Esophagus squamous epithelium (tissue), 5 donors: Measurements from ENCODE around the gene TPM3. TPM values are rescaled to one million over a fixed set of nuclear protein-coding genes. Genes with fewer than 3 reads are reported as not detected.
"Not testable (repeated sequence)": the region's sequence is repeated elsewhere in the genome, so short reads cannot be mapped to it uniquely, and the experiment has no call there.

Experiments used
- DNase-seq: peaks from one replicate; lab custom pipeline; 2025; lab: John Stamatoyannopoulos, UW
- H3K27ac ChIP-seq, 4 donors: fragments of 200-600 bp; sonication (generic); one replicate each; pipeline ENCODE4 v1.5.1; 2016 to 2019; ENCODE audit warnings: mild to moderate bottlenecking in 1 of 4
- H3K27me3 ChIP-seq, 4 donors: fragments of 200-600 bp; sonication (generic); 1 replicate in 3 of 4; 2 replicates in 1 of 4; pipeline versions ENCODE4 v1.5.1 to v1.6.0; 2017 to 2021; ENCODE audit warnings: antibody characterized with exemption in 1 of 4
- H3K36me3 ChIP-seq, 3 donors: fragments of 200-600 bp; sonication (generic); one replicate each; pipeline ENCODE4 v1.5.1; 2016 to 2019
- H3K4me1 ChIP-seq, 3 donors: fragments of 200-600 bp; sonication (generic); one replicate each; pipeline ENCODE4 v1.5.1; 2017 to 2019
- H3K4me3 ChIP-seq, 4 donors: fragments of 200-600 bp; sonication (generic); 1 replicate in 3 of 4; 2 replicates in 1 of 4; pipeline ENCODE4 v1.5.1; 2016 to 2019; ENCODE audit warnings: mild to moderate bottlenecking in 2 of 4, moderate library complexity in 1 of 4
- H3K9me3 ChIP-seq, 3 donors: fragments of 200-600 bp; sonication (generic); one replicate each; pipeline ENCODE4 v1.5.1; 2016 to 2019
- POLR2A ChIP-seq, 4 donors: fragments of 450-650 bp; IDR thresholded peaks; one replicate each; pipeline ENCODE4 v1.6.1; 2017; ENCODE audit warnings: antibody characterized with exemption in 4 of 4, mild to moderate bottlenecking in 4 of 4, moderate library complexity in 3 of 4
- WGBS, 2 donors: methylation state at CpG; one replicate each; pipeline ENCODE4 v1.1.5; 2018; 5-methylcytosine and 5-hydroxymethylcytosine counted together
- intact Hi-C: fragments of 100-400 bp; cut with DNase I; formaldehyde crosslinking; loops from one replicate; pipeline ENCODE4 v1.15.0; 2022
- total RNA-seq, 4 donors: library from RNA; depleted of rRNA; stranded (reverse); fragments of >200 nt; gene quantifications; one replicate each; pipeline ENCODE4 v1.1.0, GENCODE V29; 2016
- TF ChIP-seq, protein P1 (sequence below), 6 experiments: fragments of 450-650 bp in 4 of 6; fragments of 200-600 bp in 2 of 6; sonication (generic) in 2 of 6; IDR thresholded peaks; one replicate each; pipeline ENCODE4 v1.5.1; 2016 to 2019; ENCODE audit warnings: antibody characterized with exemption in 6 of 6, mild to moderate bottlenecking in 4 of 6, moderate library complexity in 4 of 6
- donor health status: DM: yes; HTN: yes; CAD: no.

The TPM3 gene
- total RNA-seq, 4 donors from 2014 or later: 216 to 387 (median 316) TPM

DNA sequence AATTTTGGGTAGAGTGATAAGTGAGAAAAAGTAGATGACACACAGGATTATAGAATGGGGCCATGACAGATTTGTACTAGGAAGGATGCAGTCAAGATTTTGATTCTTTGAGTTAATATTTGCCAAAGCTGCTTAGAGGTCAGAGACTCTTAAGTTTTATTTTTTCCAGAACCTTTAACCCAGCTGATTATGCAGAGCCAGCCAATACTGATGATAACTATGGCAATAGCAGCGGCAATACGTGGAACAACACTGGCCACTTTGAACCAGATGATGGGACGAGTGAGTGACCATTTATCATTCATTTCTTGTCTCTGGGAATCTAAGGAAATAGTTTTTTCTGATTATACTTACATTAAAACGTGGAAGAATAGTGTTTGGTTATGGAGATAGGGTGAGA lies 45.0 kb upstream of the TPM3 start:
- no peaks in the 10 kb centered on the region for H3K4me1 ChIP-seq
- H3K36me3 ChIP-seq: peaks cover 22 to 100% (median 33%) of the 10 kb centered on the region in 3 donors
- DNase-seq: no peak
- 88 to 89% methylated on average over 4 of the region's 4 CpGs for WGBS, 2 donors
- no peaks in the 10 kb centered on the region for H3K9me3 ChIP-seq
- no peak overlapping the region for H3K27ac ChIP-seq
- no peaks in the 10 kb centered on the region for H3K27me3 ChIP-seq
- no peak for TF ChIP-seq POLR2A (IDR thresholded peaks at IDR 0.05)
- TF ChIP-seq, protein P1, sequence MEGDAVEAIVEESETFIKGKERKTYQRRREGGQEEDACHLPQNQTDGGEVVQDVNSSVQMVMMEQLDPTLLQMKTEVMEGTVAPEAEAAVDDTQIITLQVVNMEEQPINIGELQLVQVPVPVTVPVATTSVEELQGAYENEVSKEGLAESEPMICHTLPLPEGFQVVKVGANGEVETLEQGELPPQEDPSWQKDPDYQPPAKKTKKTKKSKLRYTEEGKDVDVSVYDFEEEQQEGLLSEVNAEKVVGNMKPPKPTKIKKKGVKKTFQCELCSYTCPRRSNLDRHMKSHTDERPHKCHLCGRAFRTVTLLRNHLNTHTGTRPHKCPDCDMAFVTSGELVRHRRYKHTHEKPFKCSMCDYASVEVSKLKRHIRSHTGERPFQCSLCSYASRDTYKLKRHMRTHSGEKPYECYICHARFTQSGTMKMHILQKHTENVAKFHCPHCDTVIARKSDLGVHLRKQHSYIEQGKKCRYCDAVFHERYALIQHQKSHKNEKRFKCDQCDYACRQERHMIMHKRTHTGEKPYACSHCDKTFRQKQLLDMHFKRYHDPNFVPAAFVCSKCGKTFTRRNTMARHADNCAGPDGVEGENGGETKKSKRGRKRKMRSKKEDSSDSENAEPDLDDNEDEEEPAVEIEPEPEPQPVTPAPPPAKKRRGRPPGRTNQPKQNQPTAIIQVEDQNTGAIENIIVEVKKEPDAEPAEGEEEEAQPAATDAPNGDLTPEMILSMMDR (IDR thresholded peaks at IDR 0.05): no peak
- intact Hi-C loops: no loop called here
- H3K4me3 ChIP-seq: no peak overlapping the region

DNA sequence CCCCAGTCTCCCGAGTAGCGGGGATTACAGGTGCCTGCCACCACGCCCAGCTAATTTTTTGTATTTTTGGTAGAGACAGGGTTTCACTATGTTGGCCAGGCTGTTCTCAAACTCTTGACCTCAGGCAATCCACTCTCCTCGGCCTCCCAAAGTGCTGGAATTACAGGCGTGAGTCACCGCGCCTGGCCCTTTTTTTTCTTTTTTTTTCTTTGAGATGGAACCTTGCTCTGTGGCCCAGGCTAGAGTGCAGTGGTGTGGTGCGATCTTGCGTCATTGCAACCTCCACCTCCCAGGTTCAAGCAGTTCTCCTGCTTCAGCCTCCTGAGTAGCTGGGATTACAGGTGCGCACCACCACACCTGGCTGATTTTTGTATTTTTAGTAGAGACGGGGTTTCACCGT lies 41.2 kb upstream of the TPM3 start:
- H3K27ac ChIP-seq, intact Hi-C loops, H3K27me3 ChIP-seq, H3K4me3 ChIP-seq, DNase-seq, H3K4me1 ChIP-seq, H3K9me3 ChIP-seq: not testable (repeated sequence)
- WGBS, 2 donors: 86 to 91% methylated on average over 9 to 10 of the region's 12 CpGs
- H3K36me3 ChIP-seq: peaks cover 45 to 100% (median 49%) of the 10 kb centered on the region in 3 donors

DNA sequence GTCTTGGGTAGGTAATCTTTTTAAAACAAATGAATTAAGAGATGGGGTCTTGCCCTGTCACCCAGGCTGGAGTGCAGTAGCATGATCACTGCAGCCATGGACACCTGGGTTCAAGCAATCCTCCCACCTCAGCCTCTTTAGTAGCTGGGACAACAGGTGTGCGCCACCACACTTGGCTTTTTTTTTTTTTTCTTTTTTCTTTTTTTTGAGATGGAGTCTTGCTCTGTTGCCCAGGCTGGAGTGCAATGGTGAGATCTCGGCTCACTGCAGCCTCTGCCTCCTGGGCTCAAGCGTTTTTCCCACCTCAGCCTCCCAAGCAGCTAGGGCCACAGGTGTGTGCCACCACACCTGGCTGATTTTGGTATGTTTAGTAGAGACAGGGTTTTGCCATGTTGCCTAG lies 39.2 kb upstream of the TPM3 start:
- WGBS, 2 donors: 90 to 100% methylated on average over 1 to 2 of the region's 3 CpGs
- H3K9me3 ChIP-seq, H3K27ac ChIP-seq, H3K4me3 ChIP-seq, intact Hi-C loops, H3K27me3 ChIP-seq, H3K4me1 ChIP-seq, DNase-seq: not testable (repeated sequence)
- H3K36me3 ChIP-seq: peaks cover 36 to 99% (median 43%) of the 10 kb centered on the region in 3 donors

DNA sequence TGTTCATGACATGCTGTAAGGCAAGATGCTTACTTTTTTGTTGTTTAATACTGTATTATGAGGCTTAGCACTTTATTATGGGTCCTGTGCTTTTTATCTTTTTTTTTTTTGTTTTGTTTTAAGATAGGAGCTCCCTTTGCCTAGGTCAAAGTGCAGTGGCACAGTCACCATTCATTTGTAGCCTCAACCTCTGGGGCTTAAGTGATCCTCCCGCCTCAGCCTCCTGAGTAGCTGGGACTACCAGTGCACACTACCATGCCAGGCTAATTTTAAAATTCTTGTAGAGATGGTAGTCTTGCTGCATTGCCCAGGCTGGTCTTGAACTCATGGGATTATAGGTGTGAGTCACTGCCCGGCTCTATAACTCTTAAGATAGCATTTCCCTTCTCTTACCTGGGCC lies 33.5 kb upstream of the TPM3 start:
- no peaks in the 10 kb centered on the region for H3K9me3 ChIP-seq
- peaks cover 5 to 46% (median 16%) of the 10 kb centered on the region in 3 donors for H3K4me1 ChIP-seq
- TF ChIP-seq, protein P1 (IDR thresholded peaks at IDR 0.05): no peak
- no peak for TF ChIP-seq POLR2A (IDR thresholded peaks at IDR 0.05)
- intact Hi-C loops: no loop called here
- no peak overlapping the region for H3K4me3 ChIP-seq
- peaks cover 19 to 55% (median 19%) of the 10 kb centered on the region in 3 donors for H3K36me3 ChIP-seq
- WGBS, 2 donors: 76 to 95% methylated on average over 2 of the region's 2 CpGs
- H3K27ac ChIP-seq: no peak overlapping the region
- DNase-seq: no peak
- H3K27me3 ChIP-seq: no peaks in the 10 kb centered on the region

DNA sequence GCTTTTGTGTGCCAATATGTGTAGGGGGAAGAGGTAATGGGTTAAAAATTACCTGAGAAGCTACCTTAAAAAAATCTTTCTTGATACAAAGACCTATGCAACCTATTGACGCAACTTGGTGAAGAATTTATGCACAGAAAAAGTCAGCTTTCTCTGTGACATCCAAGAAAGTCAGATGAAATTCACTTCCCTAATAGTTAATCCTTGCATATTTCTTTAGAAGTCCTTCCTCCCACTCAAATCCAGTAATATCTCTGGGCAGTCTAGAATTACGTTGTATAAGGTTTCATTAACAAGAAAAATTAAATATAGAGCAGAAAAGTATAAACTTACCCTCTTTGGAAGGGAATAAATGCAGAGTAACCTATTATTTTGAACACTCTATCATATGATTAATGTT lies 31.7 kb upstream of the TPM3 start:
- Histone ChIP-seq H3K4me3 (no peak overlapping the region), H3K27ac (peak overlapping the region in 1 of 4 donors; percentile 1), H3K36me3 (peaks cover 4 to 43% (median 5%) of the 10 kb centered on the region in 3 donors), H3K9me3 (no peaks in the 10 kb centered on the region), H3K4me1 (peaks cover 15 to 58% (median 26%) of the 10 kb centered on the region in 3 donors), H3K27me3 (no peaks in the 10 kb centered on the region)
- DNase-seq: no peak
- WGBS, 2 donors: 47 to 54% methylated on average over 2 of the region's 2 CpGs
- intact Hi-C loops: no loop called here
- TF ChIP-seq, protein P1 (IDR thresholded peaks at IDR 0.05): no peak
- no peak for TF ChIP-seq POLR2A (IDR thresholded peaks at IDR 0.05)

DNA sequence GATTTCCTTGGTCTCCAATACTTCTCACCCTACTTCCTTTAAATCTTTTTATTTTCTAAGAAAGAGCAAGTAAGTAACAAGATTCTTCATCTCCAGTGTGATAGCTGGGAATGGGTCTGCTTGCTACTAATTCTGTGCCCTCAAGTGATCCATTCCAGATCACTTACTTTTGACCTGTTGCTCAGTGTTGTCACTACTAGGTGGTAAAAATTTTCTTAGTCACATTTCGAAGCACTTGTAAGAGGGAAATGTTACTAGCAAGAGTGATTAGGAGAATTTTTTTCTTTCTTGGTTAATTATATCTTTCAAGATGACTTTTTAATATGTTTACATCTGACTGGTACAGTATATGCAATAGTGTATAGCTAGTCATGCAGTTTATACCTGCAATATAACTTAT lies 31.0 kb upstream of the TPM3 start:
- peak overlapping the region in 1 of 4 donors; percentile 98 for H3K27ac ChIP-seq
- intact Hi-C loops: no loop called here
- H3K4me3 ChIP-seq: no peak overlapping the region
- no peaks in the 10 kb centered on the region for H3K27me3 ChIP-seq
- no peak for TF ChIP-seq POLR2A (IDR thresholded peaks at IDR 0.05)
- TF ChIP-seq, protein P1 (IDR thresholded peaks at IDR 0.05): no peak
- WGBS, 2 donors: 67 to 81% methylated on average over 1 of the region's 1 CpG
- H3K4me1 ChIP-seq: peaks cover 18 to 65% (median 32%) of the 10 kb centered on the region in 3 donors
- no peaks in the 10 kb centered on the region for H3K9me3 ChIP-seq
- no peak for DNase-seq
- peaks cover 0 to 43% (median 5%) of the 10 kb centered on the region in 3 donors for H3K36me3 ChIP-seq
